Activated CD8-positive, alpha-beta memory T cell treated with anti-CD3 and anti-CD28 coated beads, Interleukin-2, amount 50 U/mL, for 1 hour (primary cell): ENCODE measurements around the gene KAT6B.

Experiments
- DNase-seq: peaks from one replicate; pipeline ENCODE4 v3.0.0-alpha.2; 2020; ENCODE audit errors: extremely low read depth

Gene KAT6B

GRCh38 chr10:74823791-74824183 lies 2.6 kb upstream of the KAT6B start:
- DNase-seq = no peak

GRCh38 chr10:74824184-74824899 lies 2.1 kb upstream of the KAT6B start:
- DNase-seq = no peak

- DNase-seq = no peak
Observed at GRCh38 chr10:74824900-74825370, 1.5 kb upstream of the KAT6B start.

- no peak for DNase-seq
Observed at GRCh38 chr10:74825371-74826141, 844 bp upstream of the KAT6B start.

- no peak for DNase-seq
Observed at GRCh38 chr10:74827045-74827441, 643 bp downstream of the KAT6B start.

GRCh38 chr10:74827694-74828093 lies 1.3 kb downstream of the KAT6B start:
- no peak for DNase-seq

- DNase-seq = no peak
Observed at GRCh38 chr10:74828946-74829345, 2.5 kb downstream of the KAT6B start.

GRCh38 chr10:74831518-74832120 lies 5.2 kb downstream of the KAT6B start:
- DNase-seq = no peak

GRCh38 chr10:74835963-74836362 lies 9.6 kb downstream of the KAT6B start:
- no peak for DNase-seq

GRCh38 chr10:74836877-74837276 lies 10.5 kb downstream of the KAT6B start:
- DNase-seq = no peak

- no peak for DNase-seq
Observed at GRCh38 chr10:74837743-74838142, 11.3 kb downstream of the KAT6B start.

- DNase-seq = no peak
Observed at GRCh38 chr10:74839708-74840107, 13.3 kb downstream of the KAT6B start.

- DNase-seq = no peak
Observed at GRCh38 chr10:74841265-74841973, 15.0 kb downstream of the KAT6B start.

- DNase-seq = no peak
Observed at GRCh38 chr10:74842301-74842954, 16.0 kb downstream of the KAT6B start.

GRCh38 chr10:74846958-74847357 lies 20.6 kb downstream of the KAT6B start:
- no peak for DNase-seq

GRCh38 chr10:74851831-74852230 lies 25.4 kb downstream of the KAT6B start:
- DNase-seq = no peak

GRCh38 chr10:74852381-74852780 lies 26.0 kb downstream of the KAT6B start:
- no peak for DNase-seq

GRCh38 chr10:74854610-74855009 lies 28.2 kb downstream of the KAT6B start:
- DNase-seq = no peak

- DNase-seq = no peak
Observed at GRCh38 chr10:74855027-74855426, 28.6 kb downstream of the KAT6B start.

- DNase-seq = no peak
Observed at GRCh38 chr10:74855439-74855838, 29.0 kb downstream of the KAT6B start.

- DNase-seq = no peak
Observed at GRCh38 chr10:74856940-74857339, 30.5 kb downstream of the KAT6B start.

GRCh38 chr10:74857586-74857985 lies 31.2 kb downstream of the KAT6B start:
- no peak for DNase-seq
